GM06990 (cell line): ENCODE data around the gene MAML3.

Experiments used
- DNase-seq: peaks from one replicate; pipeline ENCODE4 v3.0.0-alpha.2; 2011; ENCODE audit not compliant: insufficient read length; ENCODE audit errors: extremely low read depth
- H3K27me3 ChIP-seq: replicated peaks from 2 replicates; pipeline ENCODE4 v1.6.0; 2011; ENCODE audit warnings: low read length; ENCODE audit not compliant: control insufficient read depth, insufficient read depth
- H3K36me3 ChIP-seq: 2 replicates; pipeline ENCODE4 v1.5.1; 2011; ENCODE audit warnings: low read length; ENCODE audit not compliant: control insufficient read depth, insufficient read depth
- H3K4me3 ChIP-seq: replicated peaks from 2 replicates; pipeline ENCODE4 v1.5.1; 2011; ENCODE audit warnings: low read depth, mild to moderate bottlenecking, control low read depth, low read length
- TF ChIP-seq, protein P1 (sequence below): IDR thresholded peaks from 2 replicates; pipeline ENCODE4 v1.5.1; 2011; ENCODE audit warnings: low read length, control low read depth, mild to moderate bottlenecking, inconsistent platforms; ENCODE audit not compliant: insufficient read depth, poor library complexity, severe bottlenecking

The MAML3 gene

GRCh38 chr4:139844459-139845036, 309.4 kb downstream of the MAML3 start:
- TF ChIP-seq, protein P1, sequence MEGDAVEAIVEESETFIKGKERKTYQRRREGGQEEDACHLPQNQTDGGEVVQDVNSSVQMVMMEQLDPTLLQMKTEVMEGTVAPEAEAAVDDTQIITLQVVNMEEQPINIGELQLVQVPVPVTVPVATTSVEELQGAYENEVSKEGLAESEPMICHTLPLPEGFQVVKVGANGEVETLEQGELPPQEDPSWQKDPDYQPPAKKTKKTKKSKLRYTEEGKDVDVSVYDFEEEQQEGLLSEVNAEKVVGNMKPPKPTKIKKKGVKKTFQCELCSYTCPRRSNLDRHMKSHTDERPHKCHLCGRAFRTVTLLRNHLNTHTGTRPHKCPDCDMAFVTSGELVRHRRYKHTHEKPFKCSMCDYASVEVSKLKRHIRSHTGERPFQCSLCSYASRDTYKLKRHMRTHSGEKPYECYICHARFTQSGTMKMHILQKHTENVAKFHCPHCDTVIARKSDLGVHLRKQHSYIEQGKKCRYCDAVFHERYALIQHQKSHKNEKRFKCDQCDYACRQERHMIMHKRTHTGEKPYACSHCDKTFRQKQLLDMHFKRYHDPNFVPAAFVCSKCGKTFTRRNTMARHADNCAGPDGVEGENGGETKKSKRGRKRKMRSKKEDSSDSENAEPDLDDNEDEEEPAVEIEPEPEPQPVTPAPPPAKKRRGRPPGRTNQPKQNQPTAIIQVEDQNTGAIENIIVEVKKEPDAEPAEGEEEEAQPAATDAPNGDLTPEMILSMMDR: no peak
- Histone ChIP-seq H3K36me3 (no peaks in the 10 kb centered on the region), H3K4me3 (no peak overlapping the region), H3K27me3 (no peaks in the 10 kb centered on the region; the same call in 1 of the 2 replicates)
- DNase-seq: no peak

DNA sequence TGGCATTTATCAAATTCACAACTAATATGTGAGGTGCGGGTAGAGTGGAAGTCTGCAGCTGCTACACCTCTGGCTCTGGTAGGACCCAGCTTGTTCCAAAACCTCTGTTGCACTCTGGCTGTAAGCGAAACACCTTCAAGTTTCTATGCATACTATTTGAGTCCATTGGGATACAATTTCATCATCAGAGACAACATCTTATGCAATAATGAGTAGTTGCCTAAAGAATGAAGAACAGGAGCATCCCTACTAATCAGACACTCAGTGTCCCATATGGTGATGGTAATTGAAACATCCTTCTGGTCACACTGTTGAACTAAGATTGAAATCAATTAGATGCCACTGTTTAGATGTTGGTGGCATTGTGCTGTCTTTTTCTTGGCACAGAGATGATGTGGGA, 309.9 kb downstream of the MAML3 start:
- no peak for DNase-seq
- H3K36me3 ChIP-seq: no peaks in the 10 kb centered on the region
- no peaks in the 10 kb centered on the region; the same call in 1 of the 2 replicates for H3K27me3 ChIP-seq
- TF ChIP-seq, protein P1: no peak
- no peak overlapping the region for H3K4me3 ChIP-seq

DNA sequence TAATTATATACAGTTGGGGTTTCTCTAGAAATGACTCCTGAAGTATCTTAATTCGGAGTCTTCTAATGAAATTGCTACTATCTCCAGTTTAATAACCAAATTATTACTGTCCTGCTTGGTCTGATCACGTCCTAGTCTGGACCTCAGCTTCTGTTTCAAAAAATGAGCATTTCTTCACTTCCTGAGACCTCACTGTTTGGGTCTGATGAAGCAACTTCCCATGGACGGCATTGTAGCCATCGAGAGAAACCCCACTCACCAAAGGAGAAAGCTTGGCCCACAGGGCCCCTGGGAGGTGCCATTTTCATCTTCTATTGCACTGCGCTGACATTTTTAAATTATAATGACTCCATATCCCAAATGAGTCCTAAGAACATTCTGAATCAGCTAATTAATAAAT, 310.3 kb downstream of the MAML3 start:
- no peak overlapping the region for H3K4me3 ChIP-seq
- H3K27me3 ChIP-seq: no peaks in the 10 kb centered on the region; the same call in 1 of the 2 replicates
- TF ChIP-seq, protein P1: no peak
- no peaks in the 10 kb centered on the region for H3K36me3 ChIP-seq
- no peak for DNase-seq

DNA sequence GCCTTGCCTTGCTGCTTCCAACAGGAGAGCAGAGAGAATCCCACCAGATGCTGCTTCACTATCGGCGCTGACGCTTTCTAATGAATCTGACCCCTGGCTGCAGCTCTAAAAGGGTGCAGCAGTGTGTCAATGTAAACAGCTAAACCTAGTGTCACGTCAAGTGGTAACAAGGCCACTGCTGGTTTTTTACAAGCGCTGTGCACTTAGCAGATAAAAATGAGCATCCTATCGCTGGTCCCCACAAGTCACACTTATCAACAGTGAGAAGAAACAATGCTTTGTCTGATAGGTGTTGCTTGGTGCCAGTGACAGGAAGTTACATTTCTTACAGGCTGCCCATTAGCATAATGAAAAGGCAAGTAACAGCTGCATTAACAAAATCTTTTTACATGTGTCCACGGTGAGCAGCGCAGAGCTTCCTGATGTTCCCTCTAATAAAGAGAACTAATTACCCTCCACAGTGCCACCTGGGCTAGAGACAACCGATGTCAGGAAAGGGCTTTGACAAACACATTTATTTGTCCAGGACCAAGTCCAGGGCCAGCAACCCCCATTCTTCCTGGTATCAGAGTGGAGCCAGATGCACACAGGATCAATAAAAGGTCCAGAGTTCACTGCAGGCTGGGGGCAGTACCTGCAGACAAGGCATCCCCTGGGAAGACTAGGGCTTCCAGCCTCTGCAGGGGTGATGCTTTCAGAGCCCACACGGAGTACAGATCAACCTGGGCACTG, 312.4 kb downstream of the MAML3 start:
- no peak for DNase-seq
- Histone ChIP-seq H3K27me3 (no peaks in the 10 kb centered on the region; the same call in 1 of the 2 replicates), H3K36me3 (no peaks in the 10 kb centered on the region), H3K4me3 (no peak overlapping the region)
- TF ChIP-seq, protein P1: no peak

DNA sequence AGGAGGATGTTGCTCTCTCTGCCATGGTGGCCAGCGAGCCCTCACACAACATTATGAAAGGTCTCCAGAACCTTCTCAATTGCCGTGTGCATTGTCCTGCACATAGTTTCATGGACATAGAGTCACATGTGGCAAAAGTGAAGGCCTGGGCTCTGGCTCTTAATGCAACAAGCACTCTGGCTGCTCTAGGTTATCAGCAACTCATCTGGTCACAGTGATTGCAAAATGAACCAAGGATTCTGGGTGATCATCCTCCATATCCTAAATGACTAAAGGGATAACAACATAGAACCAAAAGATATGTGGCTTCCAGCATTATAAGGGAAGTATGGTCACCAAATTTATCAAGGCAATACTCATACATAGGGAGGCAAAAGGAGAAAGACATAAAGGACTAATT, 313.2 kb downstream of the MAML3 start:
- Histone ChIP-seq H3K4me3 (no peak overlapping the region), H3K27me3 (no peaks in the 10 kb centered on the region; the same call in 1 of the 2 replicates), H3K36me3 (no peaks in the 10 kb centered on the region)
- TF ChIP-seq, protein P1: no peak
- DNase-seq: no peak
